Dedifferentiated amniotic fluid mesenchymal stem cell (primary cell): ENCODE results near the gene KRT33A.

Experiments
- DNase-seq: peaks from one replicate; pipeline ENCODE4 v3.0.0-alpha.2; 2016; ENCODE audit errors: extremely low spot score

The KRT33A gene

DNA sequence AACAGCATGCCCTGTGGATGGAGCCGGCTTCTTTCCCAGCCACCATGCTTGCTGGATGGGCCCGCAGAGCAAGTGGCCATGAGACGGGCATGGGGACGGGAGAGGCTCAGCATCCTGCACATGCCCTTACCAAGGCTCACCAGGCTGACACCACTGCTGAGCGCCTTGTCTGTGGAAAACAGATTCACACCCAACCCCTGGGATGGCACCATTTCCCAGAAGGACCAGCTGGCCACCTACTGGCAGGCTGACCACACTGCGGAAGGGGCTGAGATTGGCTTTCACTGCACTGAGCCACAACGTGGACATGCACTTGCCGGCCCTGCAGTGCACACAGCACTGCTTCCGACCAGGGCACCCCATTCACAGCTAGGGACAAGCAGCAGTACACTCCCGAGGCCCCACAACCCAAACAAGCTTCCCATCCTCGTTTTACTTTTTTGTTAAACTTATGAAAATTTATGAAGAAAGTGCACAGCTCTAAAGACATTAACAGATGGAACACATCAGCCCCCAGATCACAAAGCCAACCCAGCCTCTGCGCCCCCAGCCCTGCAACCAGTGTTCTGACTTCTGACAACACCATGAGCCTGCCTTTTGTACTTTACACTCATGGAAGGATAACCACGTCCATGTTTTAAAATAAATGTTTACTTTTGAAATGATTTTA, 21.2 kb downstream of the KRT33A start:
- DNase-seq, result peak; percentile 52

- no peak for DNase-seq
Observed at GRCh38 chr17:41328207-41328606, 22.4 kb downstream of the KRT33A start.

- no peak for DNase-seq
Observed at GRCh38 chr17:41327411-41328120, 23.1 kb downstream of the KRT33A start.

- no peak for DNase-seq
Observed at GRCh38 chr17:41326173-41327145, 24.2 kb downstream of the KRT33A start.

- DNase-seq, result no peak
Observed at GRCh38 chr17:41325611-41326010, 25.0 kb downstream of the KRT33A start.

GRCh38 chr17:41325126-41325525, 25.5 kb downstream of the KRT33A start:
- DNase-seq, result no peak

GRCh38 chr17:41324180-41325075, 26.2 kb downstream of the KRT33A start:
- no peak for DNase-seq

DNA sequence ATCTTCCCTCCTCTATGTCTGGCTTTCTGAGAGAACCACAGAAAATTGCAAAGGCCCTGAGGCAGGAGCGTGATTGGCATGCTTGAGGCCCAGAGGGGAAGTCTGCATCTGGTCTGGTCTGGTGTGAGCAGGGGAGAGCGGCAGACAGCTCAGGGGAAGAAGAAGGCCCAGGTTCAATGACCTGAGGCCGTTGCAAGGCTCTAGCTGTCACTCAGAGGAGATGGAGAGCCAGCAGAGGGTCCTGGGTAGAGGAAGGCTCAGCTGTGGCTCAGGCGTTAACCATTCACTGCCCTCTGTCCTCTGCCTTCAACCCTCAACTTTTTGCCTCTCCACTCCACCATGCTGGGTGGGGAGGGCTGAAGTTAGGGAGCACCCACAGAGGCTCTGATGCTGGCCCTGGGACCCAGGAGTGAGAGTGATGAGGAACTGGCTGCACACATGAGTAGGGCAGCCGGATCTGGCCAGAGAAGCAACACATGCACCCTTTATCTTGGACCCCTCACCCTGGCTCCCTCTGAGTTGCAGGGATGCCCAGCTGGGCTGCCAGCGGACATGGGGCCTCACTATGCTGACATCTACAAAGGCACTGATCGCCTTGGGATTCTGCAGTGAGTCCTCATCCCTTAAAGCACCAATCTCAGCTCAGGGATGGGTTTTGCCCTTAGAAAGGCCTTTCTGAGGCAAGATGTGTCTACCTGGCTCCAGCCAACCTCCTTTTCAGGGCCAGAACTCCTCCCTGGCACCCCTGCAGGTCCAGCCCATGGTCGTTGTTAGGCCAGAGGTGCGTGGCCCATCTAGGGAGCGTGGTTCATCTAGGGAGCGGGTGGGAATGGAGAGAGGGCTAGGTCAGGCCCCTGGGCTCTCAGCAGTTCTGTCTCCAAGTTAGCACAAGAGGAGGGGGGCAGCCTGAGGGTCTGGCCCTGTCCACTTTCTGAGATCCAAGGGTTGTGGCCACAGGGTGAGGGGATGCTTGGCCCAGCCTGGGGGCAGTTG, 27.4 kb downstream of the KRT33A start:
- no peak for DNase-seq

GRCh38 chr17:41322094-41322902, 28.3 kb downstream of the KRT33A start:
- DNase-seq, result peak; percentile 78

DNA sequence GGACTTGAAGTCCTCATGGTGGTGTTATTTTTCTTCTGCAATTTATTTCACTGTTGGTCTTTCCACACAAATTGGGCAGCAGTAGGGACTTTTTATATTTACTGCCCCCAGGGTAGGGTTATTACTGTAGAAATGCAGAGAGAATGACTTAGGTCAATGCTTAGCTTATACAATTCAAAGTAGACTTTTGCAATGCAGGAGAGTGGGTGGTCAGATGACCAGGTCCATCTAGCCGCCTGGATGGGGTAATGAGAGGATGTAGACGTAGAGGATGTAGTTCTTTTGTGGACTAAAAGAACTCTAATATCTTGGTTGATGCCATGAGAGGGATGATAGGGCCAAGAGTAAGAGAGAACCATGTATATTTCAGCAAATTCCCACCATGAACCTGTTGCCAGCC, 32.4 kb downstream of the KRT33A start:
- no peak for DNase-seq

- no peak for DNase-seq
Observed at GRCh38 chr17:41315814-41316445, 34.7 kb downstream of the KRT33A start.

DNA sequence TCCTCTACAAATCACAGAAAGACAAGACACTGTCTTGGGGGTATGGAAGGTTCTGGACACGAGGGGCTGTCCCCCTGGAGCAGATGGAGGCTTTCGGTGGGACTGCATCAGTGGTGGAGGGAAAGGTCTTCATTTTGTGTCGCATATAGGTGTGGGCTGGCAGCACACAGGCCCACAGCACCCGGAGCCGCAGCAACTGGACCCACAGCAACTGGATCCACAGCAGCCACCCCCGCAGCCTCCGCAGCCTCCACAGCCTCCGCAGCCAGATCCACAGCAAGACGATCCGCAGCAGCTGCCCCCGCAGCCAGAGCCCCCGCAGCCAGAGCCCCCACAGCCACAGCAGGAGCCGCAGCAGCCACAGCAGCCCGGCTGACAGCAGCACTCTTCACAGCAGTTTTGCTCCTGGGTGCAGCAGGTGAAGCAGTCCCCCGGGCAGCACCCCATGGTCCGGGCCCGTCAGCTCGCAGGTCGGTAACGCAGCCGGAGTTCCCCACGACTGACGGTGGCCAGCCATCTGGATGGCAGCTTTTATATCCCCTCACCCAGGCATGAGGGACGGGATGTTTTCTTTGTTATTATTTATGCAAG, 35.3 kb downstream of the KRT33A start, which contains the start of gene KRTAP17-1:
TSS of gene KRTAP17-1 (minus strand) at position 507 of the 591 bp plus-strand sequence. CDS start at position 447, 60 bp downstream.
- DNase-seq, result no peak

- no peak for DNase-seq
Observed at GRCh38 chr17:41311111-41311510, 39.5 kb downstream of the KRT33A start.

DNA sequence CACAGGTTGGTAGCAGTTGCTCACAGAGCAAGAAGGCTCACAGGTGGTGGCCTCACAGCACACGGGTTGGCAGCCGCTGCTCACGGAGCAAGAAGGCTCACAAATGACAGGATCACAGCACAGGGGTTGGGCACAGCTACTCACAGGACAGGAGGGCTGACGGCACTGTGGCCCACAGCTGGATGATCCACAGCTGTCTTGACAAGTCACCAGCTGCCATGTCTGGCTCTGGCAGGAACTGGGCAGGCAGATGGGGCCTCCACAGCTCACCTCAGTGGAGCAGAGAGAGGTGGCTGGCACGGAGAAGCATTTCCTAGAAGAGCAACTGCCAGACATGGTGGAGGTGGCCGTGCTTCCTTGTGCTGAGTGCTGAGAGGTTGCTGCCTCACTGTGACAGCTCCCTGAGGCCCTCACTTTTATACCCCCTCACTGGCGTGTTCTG, 41.7 kb downstream of the KRT33A start, which contains the start of gene KRTAP16-1:
TSS of gene KRTAP16-1 (minus strand) at position 392 of the 442 bp plus-strand sequence. CDS start at position 336, 56 bp downstream.
- no peak for DNase-seq

DNA sequence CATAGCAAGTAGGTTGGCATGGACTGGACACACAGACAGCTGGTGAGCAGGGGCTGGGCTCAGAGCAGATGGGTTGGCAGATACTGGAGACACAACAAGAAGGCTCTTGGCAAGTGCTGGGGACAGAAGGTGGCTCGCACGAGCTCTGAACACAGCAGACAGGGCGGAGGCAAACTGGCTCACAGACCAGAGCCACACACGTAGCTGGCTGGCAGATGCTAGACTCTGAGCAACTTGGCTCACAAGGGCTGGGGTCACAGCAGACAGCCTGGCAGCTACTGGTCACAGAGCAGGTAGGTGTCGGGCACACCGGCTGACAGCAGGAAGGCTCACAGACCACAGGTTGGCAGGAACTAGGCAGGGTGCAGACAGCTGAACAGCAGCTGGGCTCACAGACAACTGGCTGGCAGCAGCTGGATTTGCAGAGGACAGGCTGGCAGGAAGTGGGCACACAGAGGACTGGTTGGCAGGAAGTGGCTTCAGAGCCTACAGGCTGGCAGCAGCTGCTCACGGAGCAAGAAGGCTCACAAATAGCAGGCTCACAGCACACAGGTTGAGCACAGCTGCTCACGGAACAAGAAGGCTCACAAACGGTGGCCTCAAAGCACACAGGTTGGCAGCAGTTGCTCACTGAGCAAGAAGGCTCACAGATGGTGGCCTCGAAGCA, 42.2 kb downstream of the KRT33A start:
- no peak for DNase-seq

DNA sequence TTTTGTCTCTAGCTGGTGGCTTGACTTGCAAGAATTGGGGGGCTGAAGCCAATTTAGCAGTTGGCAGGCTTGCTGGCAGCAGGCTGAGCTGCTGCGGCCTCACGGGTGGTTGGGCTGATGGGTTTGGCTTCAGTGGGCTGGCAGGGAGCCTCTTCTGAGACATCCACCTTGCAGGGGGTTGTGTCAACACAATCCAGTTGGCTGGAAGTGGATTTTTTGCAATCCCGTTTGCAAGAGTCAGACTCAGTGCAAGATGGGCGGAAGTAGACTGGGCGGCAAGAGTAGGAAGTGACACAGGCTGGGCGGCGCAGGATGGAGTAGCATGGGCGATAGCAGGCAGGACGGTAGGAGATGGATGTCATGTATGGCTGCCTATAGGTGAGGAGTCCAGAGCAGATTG, 43.0 kb downstream of the KRT33A start:
- DNase-seq, result no peak

DNA sequence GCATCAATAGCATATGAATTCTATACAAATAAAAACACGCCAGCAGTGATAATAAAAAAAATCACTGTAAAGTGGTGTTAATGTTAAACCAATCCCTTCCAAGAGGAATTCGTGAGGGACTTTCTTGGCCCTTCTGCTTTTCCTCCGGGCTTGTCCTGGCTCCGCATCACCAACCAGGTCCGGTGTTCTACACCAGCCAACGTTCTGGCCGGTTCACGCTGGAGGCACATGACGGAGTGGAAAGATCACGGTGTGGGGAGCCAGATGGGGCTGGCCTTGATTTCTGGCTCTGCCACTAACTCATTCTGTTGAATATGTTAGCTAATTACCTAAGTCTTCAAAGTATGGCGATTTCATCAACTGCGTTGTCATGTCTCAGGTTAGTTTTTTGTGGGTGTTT, 46.5 kb downstream of the KRT33A start:
- DNase-seq, result no peak
